Measurements from ENCODE around the gene STIMATE. TPM values are rescaled to one million over a fixed set of nuclear protein-coding genes. Genes with fewer than 3 reads are reported as not detected.

The STIMATE gene
- total RNA-seq, 1 donor from 2014 or later = 35.7 TPM

GRCh38 chr3:52817221-52817620 lies 80.1 kb downstream of the STIMATE start:
- DNase-seq (ENCODE audit: low spot score) = no peak

- no peak for DNase-seq (ENCODE audit: low spot score)
Measured at GRCh38 chr3:52816654-52817053, 80.7 kb downstream of the STIMATE start.

GRCh38 chr3:52816199-52816598 lies 81.1 kb downstream of the STIMATE start:
- DNase-seq (ENCODE audit: low spot score) = no peak

- no peak for DNase-seq (ENCODE audit: low spot score)
Measured at GRCh38 chr3:52813810-52814209, 83.5 kb downstream of the STIMATE start.

- no peak for DNase-seq (ENCODE audit: low spot score)
Measured at GRCh38 chr3:52811452-52812011, 85.8 kb downstream of the STIMATE start.

GRCh38 chr3:52810923-52811322 lies 86.4 kb downstream of the STIMATE start:
- DNase-seq (ENCODE audit: low spot score) = no peak

GRCh38 chr3:52809662-52810377 lies 87.5 kb downstream of the STIMATE start:
- DNase-seq (ENCODE audit: low spot score) = no peak

GRCh38 chr3:52809149-52809548 lies 88.2 kb downstream of the STIMATE start:
- no peak for DNase-seq (ENCODE audit: low spot score)

GRCh38 chr3:52805270-52806039 lies 91.9 kb downstream of the STIMATE start:
- no peak for DNase-seq (ENCODE audit: low spot score)

GRCh38 chr3:52801839-52802238 lies 95.5 kb downstream of the STIMATE start:
- DNase-seq (ENCODE audit: low spot score) = no peak

- no peak for DNase-seq (ENCODE audit: low spot score)
Measured at GRCh38 chr3:52800079-52800478, 97.3 kb downstream of the STIMATE start.

GRCh38 chr3:52798978-52799476 lies 98.3 kb downstream of the STIMATE start:
- DNase-seq (ENCODE audit: low spot score) = no peak

GRCh38 chr3:52798376-52798977 lies 98.9 kb downstream of the STIMATE start:
- no peak for DNase-seq (ENCODE audit: low spot score)

GRCh38 chr3:52796411-52796810 lies 100.9 kb downstream of the STIMATE start:
- DNase-seq (ENCODE audit: low spot score) = no peak

- no peak for DNase-seq (ENCODE audit: low spot score)
Measured at GRCh38 chr3:52795298-52795900, 101.9 kb downstream of the STIMATE start.

- DNase-seq (ENCODE audit: low spot score) = no peak
Measured at GRCh38 chr3:52794612-52795099, 102.7 kb downstream of the STIMATE start, which contains the start of gene ITIH3. TSS of gene ITIH3 (plus strand) at chr3:52794796. CDS start at chr3:52794804, 8 bp downstream.

- DNase-seq (ENCODE audit: low spot score) = no peak
Measured at GRCh38 chr3:52793702-52794611, 103.4 kb downstream of the STIMATE start.

GRCh38 chr3:52792961-52793695 lies 104.2 kb downstream of the STIMATE start:
- DNase-seq (ENCODE audit: low spot score) = no peak

GRCh38 chr3:52792413-52792812 lies 104.9 kb downstream of the STIMATE start:
- DNase-seq (ENCODE audit: low spot score) = no peak

- DNase-seq (ENCODE audit: low spot score) = no peak
Measured at GRCh38 chr3:52791928-52792327, 105.4 kb downstream of the STIMATE start.

All from ureter (tissue), 1 donor.